Effector memory CD8-positive, alpha-beta T cell (primary cell): Measurements from ENCODE around the gene PNKD.

Experiments used
- ATAC-seq: fragments of 150-1000 bp; cut with Tn5 transposase; replicated peaks from 2 replicates; pipeline ENCODE4 v1.10.0; 2021; ENCODE audit warnings: mild to moderate bottlenecking, moderate library complexity
- DNase-seq, 3 experiments: peaks; one replicate each; pipeline ENCODE4 v3.0.0; 2021
- H3K27ac Mint-ChIP-seq, 2 donors: one replicate each; pipeline ENCODE4 v1.8.0; 2022; ENCODE audit warnings: mild to moderate bottlenecking in 2 of 2, mixed read lengths in 2 of 2, moderate library complexity in 2 of 2
- H3K27me3 Mint-ChIP-seq, 2 donors: one replicate each; pipeline ENCODE4 v1.8.0; 2022; ENCODE audit warnings: mixed read lengths in 2 of 2
- H3K36me3 Mint-ChIP-seq: one replicate; pipeline ENCODE4 v1.8.0; 2022; ENCODE audit warnings: mild to moderate bottlenecking, moderate library complexity, mixed read lengths; ENCODE audit not compliant: insufficient read depth
- H3K4me1 Mint-ChIP-seq, 2 donors: one replicate each; pipeline ENCODE4 v1.8.0; 2022; ENCODE audit warnings: low read depth in 2 of 2, mixed read lengths in 2 of 2
- H3K4me3 Mint-ChIP-seq, 2 donors: one replicate each; pipeline ENCODE4 v1.8.0; 2022; ENCODE audit warnings: mild to moderate bottlenecking in 2 of 2, mixed read lengths in 2 of 2, moderate library complexity in 2 of 2
- H3K9me3 Mint-ChIP-seq, 2 donors: one replicate each; pipeline ENCODE4 v1.8.0; 2022; ENCODE audit warnings: mixed read lengths in 2 of 2

The PNKD gene

GRCh38 chr2:218282173-218282991, 12.1 kb downstream of the PNKD start:
- Mint-ChIP-seq H3K36me3 (peaks cover 58% of the 10 kb centered on the region), H3K4me3 (peak overlapping the region in 1 of 2 donors; percentile 63), H3K27ac (peak overlapping the region; percentile 78 to 99), H3K27me3 (no peaks in the 10 kb centered on the region), H3K9me3 (no peaks in the 10 kb centered on the region), H3K4me1 (peaks cover 50 to 60% of the 10 kb centered on the region in 2 donors)
- ATAC-seq (no peak), DNase-seq (no peak)

- Mint-ChIP-seq H3K4me1 (peaks cover 63 to 74% of the 10 kb centered on the region in 2 donors), H3K27ac (peak overlapping the region; percentile 99), H3K27me3 (no peaks in the 10 kb centered on the region), H3K4me3 (peak overlapping the region; percentile 91), H3K9me3 (no peaks in the 10 kb centered on the region), H3K36me3 (peaks cover 53% of the 10 kb centered on the region)
- ATAC-seq (peak; percentile 39), DNase-seq (peak; percentile 54 to 59 (median 58))
Measured at GRCh38 chr2:218284106-218284811, 13.9 kb downstream of the PNKD start.

DNA sequence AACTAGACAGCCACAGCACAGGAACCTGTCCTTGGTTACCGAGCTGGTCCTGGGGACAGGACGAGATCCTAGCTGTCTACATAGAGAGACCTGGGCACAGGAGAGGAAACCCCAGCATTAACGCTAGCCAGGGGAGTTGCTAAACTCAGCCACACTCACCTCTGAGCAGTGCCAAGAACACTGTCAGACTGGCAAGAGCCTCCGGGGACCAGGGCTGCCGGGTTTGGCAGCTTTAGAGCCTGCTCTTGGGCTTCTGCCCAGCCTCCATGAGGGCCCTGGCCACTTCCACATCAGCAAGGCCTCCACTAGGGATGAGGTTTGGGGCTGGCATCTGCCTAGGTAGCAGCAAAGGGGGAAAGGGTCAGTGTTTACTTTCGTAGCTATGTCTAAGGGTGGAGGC, 15.3 kb downstream of the PNKD start:
- H3K36me3 Mint-ChIP-seq = peaks cover 44% of the 10 kb centered on the region
- H3K4me1 Mint-ChIP-seq = peaks cover 64 to 77% of the 10 kb centered on the region in 2 donors
- peak overlapping the region; percentile 91 for H3K4me3 Mint-ChIP-seq
- no peaks in the 10 kb centered on the region for H3K27me3 Mint-ChIP-seq
- DNase-seq (peak; percentile 20 to 48 (median 33)), ATAC-seq (peak; percentile 14)
- H3K9me3 Mint-ChIP-seq = no peaks in the 10 kb centered on the region
- H3K27ac Mint-ChIP-seq = peak overlapping the region; percentile 99

DNA sequence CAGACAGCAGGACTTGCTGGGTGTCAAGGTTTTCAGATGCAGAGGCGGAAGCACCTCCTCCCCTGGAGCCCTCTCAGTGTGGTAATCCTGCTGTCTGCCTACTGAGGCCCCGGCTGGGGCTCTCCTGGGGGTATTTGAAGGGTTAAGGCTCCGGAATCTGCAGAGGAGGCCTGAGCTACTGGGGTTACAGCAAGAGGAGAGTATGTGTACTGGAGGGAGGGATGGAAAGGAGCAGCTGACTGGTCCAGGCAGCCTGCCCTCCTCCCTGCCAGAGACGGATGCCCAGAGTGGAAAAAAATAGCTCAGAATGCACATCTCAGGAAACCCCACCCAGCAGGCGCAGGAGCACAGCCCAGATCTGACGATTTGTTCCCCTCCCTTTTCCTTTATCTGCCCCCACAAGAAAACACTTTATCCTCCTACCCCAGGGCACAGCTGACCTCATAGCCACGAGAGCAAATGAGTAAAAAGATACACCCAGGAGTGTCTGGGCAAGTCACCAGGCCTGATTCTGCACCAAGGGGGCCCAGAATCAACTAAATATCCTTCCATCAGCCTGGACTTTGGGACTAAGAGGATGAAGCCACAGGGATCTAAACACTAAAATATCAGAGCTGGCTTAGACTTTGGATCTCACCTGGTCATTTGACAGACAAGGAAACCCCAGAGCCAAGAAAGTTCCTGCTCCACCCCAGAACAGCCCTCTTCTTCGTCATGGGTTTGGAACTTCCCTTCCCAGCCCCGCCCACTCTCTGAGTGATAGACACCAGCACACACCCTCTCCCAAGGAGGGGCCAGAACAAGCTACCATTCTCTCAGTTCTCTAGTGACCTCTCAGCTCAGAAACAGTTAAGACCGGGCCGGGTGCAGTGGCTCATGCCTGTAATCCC, 16.5 kb downstream of the PNKD start:
- no peaks in the 10 kb centered on the region for H3K9me3 Mint-ChIP-seq
- H3K4me3 Mint-ChIP-seq = peak overlapping the region; percentile 91
- H3K27ac Mint-ChIP-seq = peak overlapping the region; percentile 99
- ATAC-seq = peak; percentile 70
- H3K36me3 Mint-ChIP-seq = peaks cover 37% of the 10 kb centered on the region
- peak; percentile 77 to 85 (median 80) for DNase-seq
- H3K27me3 Mint-ChIP-seq = no peaks in the 10 kb centered on the region
- peaks cover 76 to 89% of the 10 kb centered on the region in 2 donors for H3K4me1 Mint-ChIP-seq

- no peaks in the 10 kb centered on the region for H3K27me3 Mint-ChIP-seq
- H3K4me1 Mint-ChIP-seq = peaks cover 70 to 74% of the 10 kb centered on the region in 2 donors
- peak overlapping the region; percentile 88 to 89 for H3K4me3 Mint-ChIP-seq
- H3K9me3 Mint-ChIP-seq = no peaks in the 10 kb centered on the region
- peak overlapping the region; percentile 99 for H3K27ac Mint-ChIP-seq
- peaks cover 26% of the 10 kb centered on the region for H3K36me3 Mint-ChIP-seq
- DNase-seq = no peak
- no peak for ATAC-seq
Measured at GRCh38 chr2:218289639-218290315, 19.5 kb downstream of the PNKD start.

DNA sequence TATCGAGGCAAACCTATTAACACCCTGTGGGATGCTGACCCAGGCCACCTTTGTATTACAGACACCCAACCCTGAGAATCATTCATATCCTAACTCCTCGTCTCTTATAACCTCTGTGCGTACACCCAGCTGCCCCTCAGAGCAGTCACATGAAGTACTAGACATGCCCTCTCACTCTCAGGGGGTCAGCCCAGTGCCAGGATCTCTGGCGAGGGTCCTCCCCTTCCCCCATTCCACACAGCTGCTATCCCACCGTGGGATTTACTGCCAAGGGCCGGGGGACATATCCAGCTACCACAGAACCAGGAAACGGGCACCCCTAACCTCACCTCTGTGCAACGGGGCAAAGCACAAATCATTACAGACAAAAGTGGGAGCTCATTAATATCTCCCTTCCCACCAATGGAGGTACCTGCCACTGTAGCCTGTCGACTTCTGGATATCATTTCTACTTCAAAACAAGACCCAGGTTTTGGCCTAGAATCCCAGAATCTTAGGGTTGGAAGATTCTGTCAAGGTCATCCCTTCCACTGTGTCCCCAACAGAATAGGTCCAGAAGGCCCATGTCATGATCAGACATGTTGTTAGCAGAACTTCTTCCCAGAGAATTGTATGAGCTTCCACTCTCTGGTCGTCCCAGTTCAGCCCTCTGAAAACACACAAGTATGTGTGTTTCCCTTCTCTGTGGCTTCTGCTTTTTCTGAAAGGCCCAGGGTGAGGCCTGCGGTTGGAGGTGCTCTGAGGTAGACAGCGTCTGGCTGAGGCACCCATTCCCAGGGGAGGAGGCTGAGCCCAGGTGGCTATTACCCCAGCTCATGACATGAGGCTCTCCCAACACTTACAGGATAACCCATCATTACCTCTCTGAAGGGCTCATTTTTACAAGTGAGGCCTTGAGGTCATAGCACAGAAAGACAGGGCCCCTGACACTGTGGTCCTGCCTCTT, 20.3 kb downstream of the PNKD start:
- peaks cover 21% of the 10 kb centered on the region for H3K36me3 Mint-ChIP-seq
- H3K4me3 Mint-ChIP-seq = peak overlapping the region; percentile 88 to 89
- H3K27me3 Mint-ChIP-seq = no peaks in the 10 kb centered on the region
- ATAC-seq (peak; percentile 22), DNase-seq (peak; percentile 35 to 49 (median 39))
- no peaks in the 10 kb centered on the region for H3K9me3 Mint-ChIP-seq
- peak overlapping the region; percentile 99 for H3K27ac Mint-ChIP-seq
- peaks cover 62 to 69% of the 10 kb centered on the region in 2 donors for H3K4me1 Mint-ChIP-seq

DNA sequence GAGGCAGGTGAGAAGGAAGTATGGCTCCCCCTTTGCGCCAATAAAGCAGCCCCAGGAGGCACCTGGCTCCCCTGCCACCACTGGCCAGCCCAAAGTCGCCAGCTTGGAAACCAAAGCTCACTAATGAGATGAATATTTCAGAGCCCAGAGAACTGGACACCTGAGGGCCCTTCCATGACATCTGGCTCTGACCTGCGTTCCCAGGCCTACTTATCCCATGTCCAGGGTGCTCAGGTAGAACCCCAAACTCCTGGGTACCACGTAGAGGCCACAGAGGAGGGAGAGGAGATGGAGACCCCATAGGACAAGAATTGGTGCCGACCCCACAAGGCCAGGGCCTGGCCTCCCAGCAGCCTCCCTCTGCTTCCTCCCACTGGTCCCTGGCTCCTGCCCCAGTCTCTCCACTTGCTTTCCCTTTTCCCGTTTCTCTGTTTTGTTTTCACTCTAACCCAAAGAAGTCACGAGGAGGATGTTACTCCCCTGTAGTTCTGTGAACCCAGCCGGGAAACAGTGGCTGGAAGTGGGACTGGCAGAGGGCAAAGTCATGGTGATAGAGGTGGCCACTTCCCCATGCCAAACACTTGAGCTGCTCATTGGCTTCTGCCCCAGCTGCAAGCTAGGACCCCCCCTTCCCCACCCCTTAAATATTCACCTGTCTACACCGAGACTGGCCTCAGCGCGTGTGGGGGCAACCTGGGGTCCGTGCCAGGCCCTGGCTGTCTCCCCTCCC, 21.2 kb downstream of the PNKD start:
- no peak for ATAC-seq
- DNase-seq = no peak
- H3K4me3 Mint-ChIP-seq = peak overlapping the region; percentile 88 to 89

GRCh38 chr2:218292048-218293014, 22.0 kb downstream of the PNKD start, which contains the start of gene TMBIM1:
Gene TMBIM1, minus strand, starts transcription at chr2:218292503. Its CDS starts 10,362 bp downstream, at chr2:218282141.
- Mint-ChIP-seq H3K4me3 (peak within 1 kb of the TSS; percentile 88 to 89), H3K9me3 (no peaks in the 10 kb centered on the region), H3K36me3 (peaks cover 5% of the 10 kb centered on the region), H3K27ac (peak within 1 kb of the TSS; percentile 99), H3K4me1 (peaks cover 45 to 51% of the 10 kb centered on the region in 2 donors), H3K27me3 (no peaks in the 10 kb centered on the region)
- ATAC-seq (peak; percentile 89), DNase-seq (peak; percentile 78 to 84 (median 83))

More for the DNA sequence above, 21.2 kb downstream of the PNKD start:
- peak overlapping the region; percentile 99 for H3K27ac Mint-ChIP-seq
- H3K4me1 Mint-ChIP-seq = peaks cover 53 to 60% of the 10 kb centered on the region in 2 donors
- no peaks in the 10 kb centered on the region for H3K27me3 Mint-ChIP-seq
- no peaks in the 10 kb centered on the region for H3K9me3 Mint-ChIP-seq
- H3K36me3 Mint-ChIP-seq = peaks cover 14% of the 10 kb centered on the region

DNA sequence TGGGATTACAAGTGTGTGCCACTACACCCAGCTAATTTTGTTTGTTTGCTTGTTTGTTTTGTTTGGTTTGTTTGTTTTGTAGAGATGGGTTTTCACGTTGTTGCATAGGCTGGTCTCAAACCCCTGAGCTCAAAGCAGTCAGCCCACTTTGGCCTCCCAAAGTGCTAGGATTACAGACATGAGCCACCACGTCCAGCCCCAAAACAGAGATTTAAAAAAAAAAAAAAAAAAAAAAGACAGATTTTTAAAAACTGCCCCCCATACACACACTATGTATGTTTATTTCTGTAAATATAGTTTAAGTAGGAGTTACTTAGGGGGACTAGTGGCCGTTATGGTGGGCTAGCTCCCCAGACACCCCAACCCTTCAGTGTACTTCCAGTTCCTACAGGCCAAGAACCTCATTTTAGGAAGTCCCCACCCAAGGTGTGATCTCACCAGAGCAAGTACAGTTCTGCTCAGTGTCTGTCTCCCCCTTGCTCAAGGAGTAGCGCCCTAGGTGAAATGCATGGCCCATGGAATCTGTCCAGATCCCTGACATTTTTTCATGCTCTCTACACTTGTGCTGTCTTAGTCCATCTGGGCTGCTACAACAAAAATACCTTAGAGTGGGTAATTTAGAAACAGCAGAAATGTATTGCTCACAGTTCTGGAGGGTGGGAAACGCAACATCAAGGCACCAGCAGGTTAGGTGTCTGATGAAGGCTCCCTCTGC, 23.6 kb downstream of the PNKD start:
- H3K4me1 Mint-ChIP-seq = peaks cover 34 to 40% of the 10 kb centered on the region in 2 donors

DNA sequence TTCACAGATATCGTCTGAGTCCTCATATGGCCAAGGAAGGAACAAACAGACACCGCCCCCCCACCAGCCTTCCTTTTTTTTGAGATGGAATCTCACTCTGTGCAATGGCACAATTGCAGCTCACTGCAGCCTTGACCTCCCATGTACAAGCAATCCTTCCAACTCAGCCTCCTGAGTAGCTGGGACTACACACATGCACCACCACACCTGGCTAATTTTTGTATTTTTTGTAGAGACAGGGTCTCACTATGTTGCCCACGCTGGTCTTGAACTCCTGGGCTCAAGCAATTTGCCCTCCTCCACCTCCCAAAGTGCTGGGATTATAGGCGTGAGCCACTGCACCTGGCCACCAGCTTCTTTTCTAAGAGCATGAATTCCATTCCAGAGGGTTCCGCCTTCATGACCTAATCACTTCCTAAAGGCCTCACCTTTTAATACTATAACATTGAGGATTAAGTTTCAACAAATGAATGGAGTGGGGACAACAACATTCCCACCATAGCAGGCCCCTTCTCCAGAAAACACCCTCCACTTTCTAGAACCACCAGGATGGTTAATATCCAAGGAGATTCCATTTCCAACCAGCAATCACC, 24.2 kb downstream of the PNKD start:
- Mint-ChIP-seq H3K27me3 (no peaks in the 10 kb centered on the region), H3K27ac (peak overlapping the region in 1 of 2 donors; percentile 99), H3K9me3 (no peaks in the 10 kb centered on the region), H3K36me3 (peaks cover 6% of the 10 kb centered on the region), H3K4me1 (peaks cover 30 to 34% of the 10 kb centered on the region in 2 donors), H3K4me3 (no peak overlapping the region)
- DNase-seq = no peak
- no peak for ATAC-seq

More for the DNA sequence above, 23.6 kb downstream of the PNKD start:
- Mint-ChIP-seq H3K36me3 (peaks cover 5% of the 10 kb centered on the region), H3K4me3 (peak overlapping the region in 1 of 2 donors; percentile 42), H3K27me3 (no peaks in the 10 kb centered on the region), H3K9me3 (no peaks in the 10 kb centered on the region), H3K27ac (peak overlapping the region in 1 of 2 donors; percentile 99)
- ATAC-seq (no peak), DNase-seq (no peak)
